ENCODE measurements around the gene COX10.

The COX10 gene

GRCh38 chr17:14072881-14073280 is 3.6 kb downstream of the COX10 start:
- no peak for DNase-seq

GRCh38 chr17:14078027-14078426 is 8.7 kb downstream of the COX10 start:
- no peak for DNase-seq

GRCh38 chr17:14080847-14081251 is 11.5 kb downstream of the COX10 start:
- DNase-seq, result no peak

GRCh38 chr17:14082848-14083247 is 13.5 kb downstream of the COX10 start:
- no peak for DNase-seq

GRCh38 chr17:14084955-14085354 is 15.7 kb downstream of the COX10 start:
- no peak for DNase-seq

- no peak for DNase-seq
These were observed 16.9 kb downstream of the COX10 start for GRCh38 chr17:14086189-14086588.

- no peak for DNase-seq
These were observed 19.9 kb downstream of the COX10 start for GRCh38 chr17:14089179-14089578.

GRCh38 chr17:14091367-14091766 is 22.1 kb downstream of the COX10 start:
- no peak for DNase-seq

- no peak for DNase-seq
These were observed 23.5 kb downstream of the COX10 start for GRCh38 chr17:14092808-14093207.

GRCh38 chr17:14094676-14095601 is 25.6 kb downstream of the COX10 start:
- no peak for DNase-seq

- no peak for DNase-seq
These were observed 26.3 kb downstream of the COX10 start for GRCh38 chr17:14095631-14096030.

- DNase-seq, result no peak
These were observed 28.9 kb downstream of the COX10 start for GRCh38 chr17:14098246-14098645.

- no peak for DNase-seq
These were observed 32.7 kb downstream of the COX10 start for GRCh38 chr17:14101976-14102375.

- DNase-seq, result no peak
These were observed 34.5 kb downstream of the COX10 start for GRCh38 chr17:14103836-14104235.

GRCh38 chr17:14104734-14105133 is 35.4 kb downstream of the COX10 start:
- no peak for DNase-seq

GRCh38 chr17:14107889-14108288 is 38.6 kb downstream of the COX10 start:
- no peak for DNase-seq

GRCh38 chr17:14112407-14112806 is 43.1 kb downstream of the COX10 start:
- DNase-seq, result no peak

- DNase-seq, result no peak
These were observed 43.8 kb downstream of the COX10 start for GRCh38 chr17:14113137-14113536.

- DNase-seq, result no peak
These were observed 47.1 kb downstream of the COX10 start for GRCh38 chr17:14116263-14117024.

- DNase-seq, result no peak
These were observed 49.6 kb downstream of the COX10 start for GRCh38 chr17:14118951-14119350.

GRCh38 chr17:14119546-14119945 is 50.2 kb downstream of the COX10 start:
- DNase-seq, result no peak

- DNase-seq, result no peak
These were observed 52.6 kb downstream of the COX10 start for GRCh38 chr17:14121952-14122351.

- DNase-seq, result no peak
These were observed 54.4 kb downstream of the COX10 start for GRCh38 chr17:14123619-14124278.

All from femur (tissue), 1 donor.